Lung (tissue), 12 donors: ENCODE measurements around the gene DPH1. TPM values are rescaled to one million over a fixed set of nuclear protein-coding genes. Genes with fewer than 3 reads are reported as not detected.

ENCODE experiments used
- ATAC-seq: fragments of 200-7000 bp; cut with Tn5 transposase; one replicate; pipeline ENCODE4 v1.9.1; 2020; ENCODE audit warnings: moderate number of reproducible peaks; ENCODE audit not compliant: insufficient read depth, low FRiP score
- DNase-seq, 3 donors: peaks; one replicate each; pipeline ENCODE4 v3.0.0-alpha.2; 2013 to 2017
- H3K27ac ChIP-seq, 2 donors: one replicate each; pipeline ENCODE4 v1.5.1; 2013; ENCODE audit warnings: mild to moderate bottlenecking in 2 of 2, moderate library complexity in 2 of 2, control low read depth in 1 of 2, inconsistent platforms in 1 of 2, low read depth in 1 of 2, low read length in 1 of 2
- H3K27me3 ChIP-seq, 3 donors: one replicate each; pipeline ENCODE4 v1.5.1; 2013; ENCODE audit warnings: low read length in 2 of 3; ENCODE audit not compliant: control insufficient read depth in 3 of 3, insufficient read depth in 3 of 3
- H3K36me3 ChIP-seq, 4 donors: one replicate each; pipeline ENCODE4 v1.5.1; 2013; ENCODE audit warnings: low read length in 4 of 4, mild to moderate bottlenecking in 1 of 4, moderate library complexity in 1 of 4; ENCODE audit not compliant: control insufficient read depth in 4 of 4, insufficient read depth in 4 of 4
- H3K4me1 ChIP-seq, 5 donors: one replicate each; pipeline ENCODE4 v1.5.1; 2013; ENCODE audit warnings: low read length in 5 of 5, mild to moderate bottlenecking in 2 of 5, moderate library complexity in 1 of 5; ENCODE audit not compliant: control insufficient read depth in 5 of 5, insufficient read depth in 5 of 5
- H3K4me3 ChIP-seq: one replicate; pipeline ENCODE4 v1.5.1; 2013; ENCODE audit warnings: mild to moderate bottlenecking, control low read depth, moderate library complexity
- H3K9ac ChIP-seq, 2 donors: one replicate each; pipeline ENCODE4 v1.5.1; 2013; ENCODE audit warnings: low read length in 2 of 2, control low read depth in 1 of 2; ENCODE audit not compliant: insufficient read depth in 1 of 2
- H3K9me3 ChIP-seq, 4 donors: one replicate each; pipeline ENCODE4 v1.5.1; 2013; ENCODE audit warnings: low read length in 3 of 4, mild to moderate bottlenecking in 1 of 4, moderate library complexity in 1 of 4; ENCODE audit not compliant: control insufficient read depth in 4 of 4, insufficient read depth in 3 of 4
- WGBS, 2 donors: extraction: QIAGEN DNeasy Blood & Tissue Kit; methylation state at CpG; one replicate each; pipeline ENCODE4 v1.1.7; 2013; 5-methylcytosine and 5-hydroxymethylcytosine counted together
- polyA plus RNA-seq, 2 donors: library from polyadenylated mRNA; stranded (reverse); fragments of 200-250 nt; gene quantifications; one replicate each; pipeline ENCODE4 v1.2.1, GENCODE V29; 2013
- total RNA-seq, 2 donors: library from RNA; depleted of rRNA in 1 of 2; stranded (reverse); fragments of >200 nt in 1 of 2; gene quantifications; one replicate each; pipeline ENCODE4 v1.2.1, GENCODE V29; 2014 to 2021
- TF ChIP-seq, protein P1 (sequence below): IDR thresholded peaks from 2 replicates; pipeline ENCODE4 v1.5.1; 2012; ENCODE audit warnings: mild to moderate bottlenecking; ENCODE audit errors: control extremely low read depth, extremely low read depth
- donor health status: control.
- donor health status: control.
- donor health status: Bipolar disorder and iron deficiency.
- donor health status: healthy.
- donor health status: DM: yes; HTN: yes; CAD: no.

The DPH1 gene
- total and polyA plus RNA-seq, 4 donors, result 21.1 to 37.8 (median 27.2) TPM

- 42 to 48% methylated on average over 89 to 98 of the region's 98 CpGs for WGBS, 2 donors
- H3K4me3 ChIP-seq, result no peak overlapping the region
Observed at GRCh38 chr17:2057760-2058585, 28.0 kb downstream of the DPH1 start.

GRCh38 chr17:2058586-2059546 is 28.9 kb downstream of the DPH1 start:
- Histone ChIP-seq H3K9me3 (peaks cover 0 to 2% (median 0%) of the 10 kb centered on the region in 4 donors), H3K4me3 (no peak overlapping the region), H3K27me3 (peaks cover 0 to 5% (median 2%) of the 10 kb centered on the region in 3 donors), H3K27ac (peak overlapping the region; percentile 62 to 78), H3K9ac (peak overlapping the region; percentile 11 to 42), H3K36me3 (peaks cover 0 to 46% (median 21%) of the 10 kb centered on the region in 4 donors), H3K4me1 (peaks cover 0 to 66% (median 31%) of the 10 kb centered on the region in 5 donors)
- 9 to 25% methylated on average over 70 to 78 of the region's 78 CpGs for WGBS, 2 donors
- DNase-seq, result peak; percentile 61 to 82 (median 76)
- peak; percentile 48 for ATAC-seq
- TF ChIP-seq, protein P1, sequence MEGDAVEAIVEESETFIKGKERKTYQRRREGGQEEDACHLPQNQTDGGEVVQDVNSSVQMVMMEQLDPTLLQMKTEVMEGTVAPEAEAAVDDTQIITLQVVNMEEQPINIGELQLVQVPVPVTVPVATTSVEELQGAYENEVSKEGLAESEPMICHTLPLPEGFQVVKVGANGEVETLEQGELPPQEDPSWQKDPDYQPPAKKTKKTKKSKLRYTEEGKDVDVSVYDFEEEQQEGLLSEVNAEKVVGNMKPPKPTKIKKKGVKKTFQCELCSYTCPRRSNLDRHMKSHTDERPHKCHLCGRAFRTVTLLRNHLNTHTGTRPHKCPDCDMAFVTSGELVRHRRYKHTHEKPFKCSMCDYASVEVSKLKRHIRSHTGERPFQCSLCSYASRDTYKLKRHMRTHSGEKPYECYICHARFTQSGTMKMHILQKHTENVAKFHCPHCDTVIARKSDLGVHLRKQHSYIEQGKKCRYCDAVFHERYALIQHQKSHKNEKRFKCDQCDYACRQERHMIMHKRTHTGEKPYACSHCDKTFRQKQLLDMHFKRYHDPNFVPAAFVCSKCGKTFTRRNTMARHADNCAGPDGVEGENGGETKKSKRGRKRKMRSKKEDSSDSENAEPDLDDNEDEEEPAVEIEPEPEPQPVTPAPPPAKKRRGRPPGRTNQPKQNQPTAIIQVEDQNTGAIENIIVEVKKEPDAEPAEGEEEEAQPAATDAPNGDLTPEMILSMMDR, result peak; percentile 58

More at GRCh38 chr17:2057760-2058585, 28.0 kb downstream of the DPH1 start:
- Histone ChIP-seq H3K36me3 (peaks cover 0 to 45% (median 18%) of the 10 kb centered on the region in 4 donors), H3K9ac (peak overlapping the region in 1 of 2 donors; percentile 42), H3K27me3 (peaks cover 0 to 5% (median 2%) of the 10 kb centered on the region in 3 donors), H3K4me1 (peaks cover 0 to 59% (median 31%) of the 10 kb centered on the region in 5 donors), H3K9me3 (peaks cover 0 to 2% (median 0%) of the 10 kb centered on the region in 4 donors), H3K27ac (peak overlapping the region; percentile 78 to 83)
- TF ChIP-seq, protein P1, result no peak
- DNase-seq (peak; percentile 49 to 54 (median 53)), ATAC-seq (no peak)

GRCh38 chr17:2059547-2060384 is 29.8 kb downstream of the DPH1 start:
- Histone ChIP-seq H3K4me3 (no peak overlapping the region), H3K36me3 (peaks cover 0 to 51% (median 24%) of the 10 kb centered on the region in 4 donors), H3K9me3 (peaks cover 0 to 2% (median 0%) of the 10 kb centered on the region in 4 donors), H3K27me3 (peaks cover 0 to 3% (median 2%) of the 10 kb centered on the region in 3 donors), H3K4me1 (peaks cover 0 to 62% (median 26%) of the 10 kb centered on the region in 5 donors), H3K9ac (peak overlapping the region; percentile 11 to 58), H3K27ac (peak overlapping the region; percentile 62 to 76)
- TF ChIP-seq, protein P1, result no peak
- ATAC-seq, result no peak
- DNase-seq, result peak in 2 of 3 donors; percentile 10 to 15
- WGBS, 2 donors, result 60 to 72% methylated on average over 21 of the region's 21 CpGs
